Measurements from ENCODE around the gene CD99L2.
"Not testable (repeated sequence)": the region's sequence is repeated elsewhere in the genome, so short reads cannot be mapped to it uniquely, and the experiment has no call there.

The CD99L2 gene

GRCh38 chrX:150854856-150855255 lies 43.6 kb downstream of the CD99L2 start:
- DNase-seq (ENCODE audit: low read depth in 2 of 2) = no peak

GRCh38 chrX:150849996-150850720 lies 48.3 kb downstream of the CD99L2 start:
- no peak for DNase-seq (ENCODE audit: low read depth in 2 of 2)

GRCh38 chrX:150849486-150849885 lies 49.0 kb downstream of the CD99L2 start:
- DNase-seq (ENCODE audit: low read depth in 2 of 2) = no peak

GRCh38 chrX:150848914-150849365 lies 49.5 kb downstream of the CD99L2 start:
- no peak for DNase-seq (ENCODE audit: low read depth in 2 of 2)

GRCh38 chrX:150847088-150847487 lies 51.4 kb downstream of the CD99L2 start:
- no peak for DNase-seq (ENCODE audit: low read depth in 2 of 2)

- DNase-seq (ENCODE audit: low read depth in 2 of 2) = no peak
These were observed 52.3 kb downstream of the CD99L2 start for GRCh38 chrX:150846130-150846529.

GRCh38 chrX:150845091-150845490 lies 53.4 kb downstream of the CD99L2 start:
- no peak for DNase-seq (ENCODE audit: low read depth in 2 of 2)

- DNase-seq (ENCODE audit: low read depth in 2 of 2) = no peak
These were observed 54.5 kb downstream of the CD99L2 start for GRCh38 chrX:150844016-150844415.

- DNase-seq (ENCODE audit: low read depth in 2 of 2) = no peak
These were observed 56.2 kb downstream of the CD99L2 start for GRCh38 chrX:150842198-150842685.

- no peak for DNase-seq (ENCODE audit: low read depth in 2 of 2)
These were observed 56.8 kb downstream of the CD99L2 start for GRCh38 chrX:150841456-150842197.

GRCh38 chrX:150837845-150838244 lies 60.6 kb downstream of the CD99L2 start:
- DNase-seq (ENCODE audit: low read depth in 2 of 2) = no peak

- DNase-seq (ENCODE audit: low read depth in 2 of 2) = no peak
These were observed 63.8 kb downstream of the CD99L2 start for GRCh38 chrX:150834695-150835094.

GRCh38 chrX:150833454-150834056 lies 64.9 kb downstream of the CD99L2 start:
- DNase-seq (ENCODE audit: low read depth in 2 of 2) = no peak

GRCh38 chrX:150831863-150832262 lies 66.6 kb downstream of the CD99L2 start:
- DNase-seq (ENCODE audit: low read depth in 2 of 2) = no peak

GRCh38 chrX:150828785-150829184 lies 69.7 kb downstream of the CD99L2 start:
- no peak for DNase-seq (ENCODE audit: low read depth in 2 of 2)

- DNase-seq (ENCODE audit: low read depth in 2 of 2) = not testable (repeated sequence)
These were observed 74.1 kb downstream of the CD99L2 start for GRCh38 chrX:150824352-150824751.

- DNase-seq (ENCODE audit: low read depth in 2 of 2) = not testable (repeated sequence)
These were observed 74.6 kb downstream of the CD99L2 start for GRCh38 chrX:150823826-150824225.

GRCh38 chrX:150821971-150822370 lies 76.5 kb downstream of the CD99L2 start:
- no peak for DNase-seq (ENCODE audit: low read depth in 2 of 2)

GRCh38 chrX:150813922-150814321 lies 84.5 kb downstream of the CD99L2 start:
- no peak for DNase-seq (ENCODE audit: low read depth in 2 of 2)

- DNase-seq (ENCODE audit: low read depth in 2 of 2) = no peak
These were observed 91.6 kb downstream of the CD99L2 start for GRCh38 chrX:150806827-150807226.

GRCh38 chrX:150805736-150806135 lies 92.7 kb downstream of the CD99L2 start:
- DNase-seq (ENCODE audit: low read depth in 2 of 2) = no peak

GRCh38 chrX:150792949-150793527 lies 105.4 kb downstream of the CD99L2 start:
- no peak for DNase-seq (ENCODE audit: low read depth in 2 of 2)

All from stimulated activated CD4-positive, alpha-beta T cell treated with anti-CD3 and anti-CD28 coated beads, Interleukin-1b, Interleukin-23, amount 100 ng/mL, for 1 hour (primary cell).